ENCODE measurements around the gene STOML1.

GRCh38 chr15:73996267-73996666 lies 4.2 kb upstream of the STOML1 start:
- TF ChIP-seq CTCF (conservative IDR thresholded peaks at IDR 0.05; ENCODE audit: low read length) (no peak), EZH2phosphoT487 (IDR thresholded peaks at IDR 0.05; ENCODE audit: borderline replicate concordance, low read depth, low read length) (no peak)

Measured in OCI-LY7 (cell line).